HFFc6 (cell line): ENCODE measurements around the gene KRTAP9-8. TPM values are rescaled to one million over a fixed set of nuclear protein-coding genes. Genes with fewer than 3 reads are reported as not detected.
"Not testable (repeated sequence)": the region's sequence is repeated elsewhere in the genome, so short reads cannot be mapped to it uniquely, and the experiment has no call there.

ENCODE experiments used
- DNase-seq: peaks from one replicate; pipeline ENCODE4 v3.0.0-alpha.2; 2018
- H3K27ac Mint-ChIP-seq: 2 replicates; pipeline ENCODE4 v1.8.0; 2020; ENCODE audit warnings: mild to moderate bottlenecking, mixed read lengths
- H3K27me3 Mint-ChIP-seq: 2 replicates; pipeline ENCODE4 v1.8.0; 2021; ENCODE audit warnings: mild to moderate bottlenecking, moderate library complexity, mixed read lengths; ENCODE audit not compliant: insufficient read depth
- H3K36me3 Mint-ChIP-seq: 2 replicates; pipeline ENCODE4 v1.8.0; 2021; ENCODE audit warnings: low read depth, mixed read lengths
- H3K4me1 Mint-ChIP-seq: 2 replicates; pipeline ENCODE4 v1.8.0; 2020; ENCODE audit warnings: low read depth, mixed read lengths
- H3K4me3 Mint-ChIP-seq: 2 replicates; pipeline ENCODE4 v1.8.0; 2020; ENCODE audit warnings: mild to moderate bottlenecking, moderate library complexity, mixed read lengths
- H3K9me3 Mint-ChIP-seq: 2 replicates; pipeline ENCODE4 v1.8.0; 2020; ENCODE audit warnings: mild to moderate bottlenecking, mixed read lengths
- long read RNA-seq: library from polyadenylated mRNA; unstranded; transcript quantifications from one replicate; pipeline ENCODE4 v2.0.0, GENCODE V29; 2019
- total RNA-seq, 6 experiments: library from RNA; stranded (reverse); fragmentation: NEBNext Ultra II Directional; extraction: Animal tissue kit (Norgen Biotek cat#: 25700); gene quantifications; 2 replicates in 1 of 6; 3 replicates in 5 of 6; pipeline ENCODE4 v1.2.3, GENCODE V29; 2021
- TF ChIP-seq, protein P1 (sequence below): fragments of 200-600 bp; sonication (generic); IDR thresholded peaks from 2 replicates; pipeline ENCODE4 v1.5.0; 2021; ENCODE audit warnings: antibody characterized with exemption, mild to moderate bottlenecking

Gene KRTAP9-8, protein sequence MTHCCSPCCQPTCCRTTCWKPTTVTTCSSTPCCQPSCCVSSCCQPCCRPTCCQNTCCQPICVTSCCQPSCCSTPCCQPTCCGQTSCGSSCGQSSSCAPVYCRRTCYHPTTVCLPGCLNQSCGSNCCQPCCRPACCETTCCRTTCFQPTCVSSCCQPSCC
- not detected for total RNA-seq
- long read RNA-seq: 0 reads

DNA sequence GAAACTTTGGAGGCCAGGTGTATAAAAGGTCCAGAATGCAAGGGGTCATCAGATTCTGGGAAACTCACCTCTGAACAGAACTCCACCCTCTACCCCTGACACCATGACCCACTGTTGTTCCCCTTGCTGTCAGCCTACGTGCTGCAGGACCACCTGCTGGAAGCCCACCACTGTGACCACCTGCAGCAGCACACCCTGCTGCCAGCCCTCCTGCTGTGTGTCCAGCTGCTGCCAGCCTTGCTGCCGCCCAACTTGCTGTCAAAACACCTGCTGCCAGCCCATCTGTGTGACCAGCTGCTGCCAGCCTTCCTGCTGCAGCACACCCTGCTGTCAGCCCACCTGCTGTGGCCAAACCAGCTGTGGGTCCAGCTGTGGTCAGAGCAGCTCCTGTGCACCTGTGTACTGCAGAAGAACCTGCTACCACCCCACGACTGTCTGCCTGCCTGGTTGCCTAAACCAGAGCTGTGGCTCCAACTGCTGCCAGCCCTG is at the start of gene KRTAP9-8:
Gene KRTAP9-8, plus strand, starts transcription at position 51 of the 489 bp plus-strand sequence. Its CDS starts 53 bp downstream, at position 104.
- peaks cover 29% of the 10 kb centered on the region for H3K27me3 Mint-ChIP-seq
- DNase-seq, H3K27ac Mint-ChIP-seq, H3K4me1 Mint-ChIP-seq, H3K4me3 Mint-ChIP-seq: not testable (repeated sequence)
- peaks cover 13% of the 10 kb centered on the region for H3K9me3 Mint-ChIP-seq
- peaks cover 18% of the 10 kb centered on the region for H3K36me3 Mint-ChIP-seq

DNA sequence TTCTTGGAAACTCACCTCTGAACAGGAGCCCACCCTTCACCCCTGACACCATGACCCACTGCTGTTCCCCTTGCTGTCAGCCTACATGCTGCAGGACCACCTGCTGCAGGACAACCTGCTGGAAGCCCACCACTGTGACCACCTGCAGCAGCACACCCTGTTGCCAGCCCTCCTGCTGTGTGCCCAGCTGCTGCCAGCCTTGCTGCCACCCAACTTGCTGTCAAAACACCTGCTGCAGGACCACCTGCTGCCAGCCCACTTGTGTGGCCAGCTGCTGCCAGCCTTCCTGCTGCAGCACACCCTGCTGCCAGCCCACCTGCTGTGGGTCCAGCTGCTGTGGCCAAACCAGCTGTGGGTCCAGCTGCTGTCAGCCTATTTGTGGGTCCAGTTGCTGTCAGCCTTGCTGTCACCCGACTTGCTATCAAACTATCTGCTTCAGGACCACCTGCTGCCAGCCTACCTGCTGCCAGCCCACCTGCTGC is 47.9 kb upstream of the KRTAP9-8 start, which contains the start of gene KRTAP9-1:
Gene KRTAP9-1, plus strand, starts transcription at position 51 of the 482 bp plus-strand sequence. Its CDS starts 0 bp downstream, at position 51.
- not testable (repeated sequence) for H3K4me1 Mint-ChIP-seq, DNase-seq, H3K36me3 Mint-ChIP-seq, H3K27ac Mint-ChIP-seq, H3K27me3 Mint-ChIP-seq, H3K4me3 Mint-ChIP-seq, H3K9me3 Mint-ChIP-seq

DNA sequence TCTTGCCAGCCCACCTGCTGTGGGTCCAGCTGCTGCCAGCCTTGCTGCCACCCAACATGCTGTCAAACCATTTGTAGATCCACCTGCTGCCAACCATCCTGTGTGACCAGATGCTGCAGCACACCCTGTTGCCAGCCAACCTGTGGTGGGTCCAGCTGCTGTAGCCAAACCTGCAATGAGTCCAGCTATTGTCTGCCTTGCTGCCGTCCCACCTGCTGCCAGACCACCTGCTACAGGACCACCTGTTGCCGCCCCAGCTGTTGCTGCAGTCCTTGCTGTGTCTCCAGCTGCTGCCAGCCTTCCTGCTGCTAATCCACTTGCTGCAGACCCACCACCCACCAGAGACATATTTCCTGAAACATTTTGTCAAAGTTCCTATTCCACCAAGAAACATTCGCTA is 47.5 kb upstream of the KRTAP9-8 start:
- Mint-ChIP-seq H3K27ac (no peak overlapping the region; the same call in 1 of the 2 replicates), H3K4me1 (peaks cover 5% of the 10 kb centered on the region), H3K36me3 (no peaks in the 10 kb centered on the region), H3K27me3 (peaks cover 8% of the 10 kb centered on the region), H3K4me3 (no peak overlapping the region), H3K9me3 (peaks cover 3% of the 10 kb centered on the region; the same call in 1 of the 2 replicates)
- TF ChIP-seq, protein P1, sequence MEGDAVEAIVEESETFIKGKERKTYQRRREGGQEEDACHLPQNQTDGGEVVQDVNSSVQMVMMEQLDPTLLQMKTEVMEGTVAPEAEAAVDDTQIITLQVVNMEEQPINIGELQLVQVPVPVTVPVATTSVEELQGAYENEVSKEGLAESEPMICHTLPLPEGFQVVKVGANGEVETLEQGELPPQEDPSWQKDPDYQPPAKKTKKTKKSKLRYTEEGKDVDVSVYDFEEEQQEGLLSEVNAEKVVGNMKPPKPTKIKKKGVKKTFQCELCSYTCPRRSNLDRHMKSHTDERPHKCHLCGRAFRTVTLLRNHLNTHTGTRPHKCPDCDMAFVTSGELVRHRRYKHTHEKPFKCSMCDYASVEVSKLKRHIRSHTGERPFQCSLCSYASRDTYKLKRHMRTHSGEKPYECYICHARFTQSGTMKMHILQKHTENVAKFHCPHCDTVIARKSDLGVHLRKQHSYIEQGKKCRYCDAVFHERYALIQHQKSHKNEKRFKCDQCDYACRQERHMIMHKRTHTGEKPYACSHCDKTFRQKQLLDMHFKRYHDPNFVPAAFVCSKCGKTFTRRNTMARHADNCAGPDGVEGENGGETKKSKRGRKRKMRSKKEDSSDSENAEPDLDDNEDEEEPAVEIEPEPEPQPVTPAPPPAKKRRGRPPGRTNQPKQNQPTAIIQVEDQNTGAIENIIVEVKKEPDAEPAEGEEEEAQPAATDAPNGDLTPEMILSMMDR: no peak
- no peak for DNase-seq

DNA sequence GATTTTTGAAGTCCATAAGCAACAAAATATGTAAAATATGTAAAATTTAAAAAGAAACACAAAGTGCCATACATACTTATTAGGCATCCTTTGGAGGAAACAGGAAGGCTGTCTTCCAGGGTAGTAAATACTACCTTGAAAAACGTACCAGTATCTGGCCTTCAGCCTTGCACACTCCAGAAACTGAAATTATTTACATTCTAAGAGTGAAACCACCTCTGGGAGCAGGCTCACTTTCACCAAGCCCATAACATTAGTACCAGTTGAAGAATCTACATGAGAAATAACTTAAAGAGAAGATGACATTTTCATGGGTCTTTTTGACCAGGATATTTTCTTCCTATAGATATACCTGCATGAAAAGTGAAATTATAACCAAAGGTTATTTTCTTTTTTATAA is 41.7 kb upstream of the KRTAP9-8 start:
- peaks cover 4% of the 10 kb centered on the region for H3K27me3 Mint-ChIP-seq
- H3K27ac Mint-ChIP-seq: no peak overlapping the region
- TF ChIP-seq, protein P1: no peak
- peaks cover 13% of the 10 kb centered on the region for H3K4me1 Mint-ChIP-seq
- DNase-seq: no peak
- H3K9me3 Mint-ChIP-seq: peaks cover 3% of the 10 kb centered on the region; the same call in 1 of the 2 replicates
- H3K36me3 Mint-ChIP-seq: peaks cover 6% of the 10 kb centered on the region
- H3K4me3 Mint-ChIP-seq: no peak overlapping the region

DNA sequence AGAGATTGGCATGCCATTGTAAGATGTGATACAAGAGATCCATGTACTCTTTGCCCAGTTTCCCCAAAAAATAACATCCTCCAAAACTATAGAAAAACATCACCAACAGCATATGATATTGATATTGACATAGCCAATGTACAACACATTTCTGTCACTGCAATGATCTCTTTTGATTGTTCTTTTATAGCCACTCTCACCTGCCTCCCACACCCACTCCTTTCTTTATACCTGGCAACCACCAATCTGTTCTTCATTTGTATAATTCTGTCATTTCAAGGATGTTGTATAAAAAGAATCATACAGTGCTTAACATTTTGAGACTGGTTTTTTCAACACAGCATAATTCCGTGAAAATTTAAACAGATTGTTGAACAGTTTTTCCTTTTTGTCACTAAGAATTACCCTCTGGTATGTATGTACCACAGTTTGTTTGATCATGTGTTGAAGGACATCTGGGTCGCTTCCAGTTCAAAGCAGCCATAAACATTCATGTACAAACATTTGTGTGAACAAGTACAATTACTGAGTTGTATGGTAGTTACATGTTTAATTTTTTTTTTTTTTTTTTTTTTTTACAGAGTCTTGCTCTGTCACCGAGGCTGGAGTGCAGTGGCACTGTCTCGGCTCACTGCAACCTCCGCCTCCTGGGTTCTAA is 38.2 kb upstream of the KRTAP9-8 start:
- Mint-ChIP-seq H3K27ac (no peak overlapping the region), H3K36me3 (peaks cover 6% of the 10 kb centered on the region)

DNA sequence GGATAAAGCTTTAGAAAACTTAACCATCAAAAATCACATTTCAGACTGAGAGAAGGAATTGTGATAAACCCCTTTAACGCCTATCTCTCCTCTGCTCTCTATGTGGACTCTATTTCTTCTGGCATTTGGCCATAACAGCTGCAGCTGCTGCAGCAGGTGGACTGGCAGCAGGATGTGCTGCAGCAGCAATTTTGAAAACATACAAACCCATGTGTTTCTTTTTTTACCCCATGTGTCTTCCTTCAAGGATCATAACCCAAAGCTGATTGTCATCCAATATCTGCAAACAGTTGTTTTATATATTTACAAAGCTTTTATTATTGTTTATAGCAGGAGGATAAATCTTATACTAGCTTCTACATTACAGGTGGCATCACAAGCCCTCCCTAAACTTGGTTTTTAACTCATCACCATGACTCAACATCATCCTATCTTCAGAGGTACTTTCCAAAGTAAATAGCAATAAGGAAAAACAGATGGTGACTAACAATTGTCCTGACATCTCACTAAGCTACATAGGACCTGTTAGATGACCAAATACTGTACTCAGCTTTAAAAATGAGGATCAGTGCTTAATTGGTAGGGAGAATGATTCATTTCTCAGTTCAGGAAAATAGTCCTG is 25.8 kb upstream of the KRTAP9-8 start:
- DNase-seq: peak; percentile 54
- H3K27me3 Mint-ChIP-seq: peaks cover 17% of the 10 kb centered on the region
- peaks cover 13% of the 10 kb centered on the region for H3K4me1 Mint-ChIP-seq
- no peak overlapping the region for H3K27ac Mint-ChIP-seq
- no peaks in the 10 kb centered on the region for H3K36me3 Mint-ChIP-seq
- TF ChIP-seq, protein P1: no peak
- H3K9me3 Mint-ChIP-seq: no peaks in the 10 kb centered on the region; the same call in 1 of the 2 replicates
- H3K4me3 Mint-ChIP-seq: no peak overlapping the region

More for the DNA sequence above, 38.2 kb upstream of the KRTAP9-8 start:
- Mint-ChIP-seq H3K9me3 (no peaks in the 10 kb centered on the region), H3K4me1 (peaks cover 13% of the 10 kb centered on the region), H3K4me3 (no peak overlapping the region), H3K27me3 (peaks cover 2% of the 10 kb centered on the region; the same call in 1 of the 2 replicates)
- DNase-seq: no peak
- TF ChIP-seq, protein P1: no peak
